HEK293 (cell line): Measurements from ENCODE around the gene STXBP3.

Experiments
- CTCF ChIA-PET: fragments of 350-600 bp; formaldehyde crosslinking; extraction: SDS; loops from one replicate; lab custom pipeline; 2021; ENCODE audit warnings: antibody characterized with exemption; lab: Yijun Ruan, JAX
- POLR2A ChIA-PET: fragments of 300-600 bp; formaldehyde crosslinking; extraction: SDS; loops from one replicate; lab custom pipeline; 2020; ENCODE audit warnings: antibody characterized with exemption, inconsistent platforms; lab: Yijun Ruan, JAX
- H3K27ac ChIP-seq: fragments of 200-500 bp; sonication (Bioruptor generic); 2 replicates; pipeline ENCODE4 v1.5.1; 2014; ENCODE audit warnings: low read depth, low read length, control low read depth, inconsistent platforms; ENCODE audit errors: extremely low read depth
- H3K36me3 ChIP-seq, 2 experiments: fragments of 200-500 bp in 1 of 2; sonication (Bioruptor generic) in 1 of 2; 1 replicate in 1 of 2; 2 replicates in 1 of 2; pipeline ENCODE4 v1.5.1; 2014 to 2017; ENCODE audit warnings: inconsistent platforms in 2 of 2, low read length in 2 of 2; ENCODE audit not compliant: control insufficient read depth in 2 of 2, insufficient read depth in 1 of 2
- H3K4me1 ChIP-seq: fragments of 200-500 bp; sonication (Bioruptor generic); 2 replicates; pipeline ENCODE4 v1.5.1; 2014; ENCODE audit warnings: mild to moderate bottlenecking, low read length, inconsistent platforms; ENCODE audit not compliant: control insufficient read depth, insufficient read depth
- H3K4me3 ChIP-seq: 2 replicates; pipeline ENCODE4 v1.5.1; 2011; ENCODE audit warnings: low read depth, mild to moderate bottlenecking, control low read depth, low read length, moderate library complexity
- H3K9me3 ChIP-seq: fragments of 200-500 bp; sonication (Bioruptor generic); 2 replicates; pipeline ENCODE4 v1.5.1; 2014; ENCODE audit warnings: low read depth, low read length, inconsistent platforms; ENCODE audit not compliant: control insufficient read depth, insufficient read depth
- EGR2 ChIP-seq: fragments of 450-650 bp; formaldehyde crosslinking; IDR thresholded peaks from 2 replicates; pipeline ENCODE4 v1.5.1; 2016; ENCODE audit warnings: low read depth, missing biosample characterization, missing genetic modification characterization
- GLI2 ChIP-seq: fragments of 450-650 bp; formaldehyde crosslinking; IDR thresholded peaks from 2 replicates; pipeline ENCODE4; 2017; ENCODE audit warnings: missing biosample characterization, missing genetic modification characterization, low read depth, borderline replicate concordance
- PRDM1 ChIP-seq: fragments of 450-650 bp; formaldehyde crosslinking; IDR thresholded peaks from 2 replicates; pipeline ENCODE4; 2016; ENCODE audit warnings: missing biosample characterization, missing genetic modification characterization
- SCRT1 ChIP-seq: fragments of 450-650 bp; formaldehyde crosslinking; IDR thresholded peaks from 2 replicates; pipeline ENCODE4 v1.5.1; 2016; ENCODE audit warnings: missing biosample characterization, missing genetic modification characterization, borderline replicate concordance
- SCRT2 ChIP-seq: fragments of 450-650 bp; formaldehyde crosslinking; IDR thresholded peaks from 2 replicates; pipeline ENCODE4 v1.5.1; 2016; ENCODE audit warnings: missing biosample characterization, missing genetic modification characterization
- SP3 ChIP-seq: fragments of 450-650 bp; formaldehyde crosslinking; IDR thresholded peaks from 2 replicates; pipeline ENCODE4 v1.5.1; 2016; ENCODE audit warnings: missing biosample characterization, missing genetic modification characterization
- ZBTB1 ChIP-seq: fragments of 450-650 bp; formaldehyde crosslinking; IDR thresholded peaks from 2 replicates; pipeline ENCODE4 v1.5.1; 2016; ENCODE audit warnings: missing biosample characterization, missing genetic modification characterization
- ZBTB6 ChIP-seq: fragments of 450-650 bp; formaldehyde crosslinking; IDR thresholded peaks from 2 replicates; pipeline ENCODE4 v1.5.1; 2017; ENCODE audit warnings: missing biosample characterization, missing genetic modification characterization
- ZFP41 ChIP-seq: fragments of 450-650 bp; formaldehyde crosslinking; IDR thresholded peaks from 2 replicates; pipeline ENCODE4 v1.5.1; 2016; ENCODE audit warnings: missing biosample characterization, missing genetic modification characterization, borderline replicate concordance
- ZNF155 ChIP-seq: fragments of 450-650 bp; formaldehyde crosslinking; IDR thresholded peaks from 2 replicates; pipeline ENCODE4 v1.5.1; 2016; ENCODE audit warnings: missing biosample characterization, missing genetic modification characterization
- ZNF157 ChIP-seq: fragments of 450-650 bp; formaldehyde crosslinking; IDR thresholded peaks from 2 replicates; pipeline ENCODE4 v1.5.1; 2016; ENCODE audit warnings: missing biosample characterization, missing genetic modification characterization
- ZNF169 ChIP-seq: fragments of 450-650 bp; formaldehyde crosslinking; IDR thresholded peaks from 2 replicates; pipeline ENCODE4 v1.5.1; 2016; ENCODE audit warnings: missing biosample characterization, missing genetic modification characterization
- ZNF280D ChIP-seq: fragments of 450-650 bp; formaldehyde crosslinking; IDR thresholded peaks from 2 replicates; pipeline ENCODE4 v1.5.1; 2016; ENCODE audit warnings: missing biosample characterization, missing genetic modification characterization
- ZNF311 ChIP-seq: fragments of 450-650 bp; formaldehyde crosslinking; IDR thresholded peaks from 2 replicates; pipeline ENCODE4 v1.5.1; 2017; ENCODE audit warnings: missing biosample characterization, missing genetic modification characterization, borderline replicate concordance
- ZNF354C ChIP-seq: fragments of 450-650 bp; formaldehyde crosslinking; IDR thresholded peaks from 2 replicates; pipeline ENCODE4 v1.5.1; 2016; ENCODE audit warnings: missing biosample characterization, missing genetic modification characterization, low read depth, borderline replicate concordance
- ZNF366 ChIP-seq: fragments of 450-650 bp; formaldehyde crosslinking; conservative IDR thresholded peaks from 2 replicates; pipeline ENCODE4 v1.5.1; 2016; ENCODE audit warnings: missing biosample characterization, missing genetic modification characterization
- ZNF488 ChIP-seq: fragments of 450-650 bp; formaldehyde crosslinking; IDR thresholded peaks from 2 replicates; pipeline ENCODE4 v1.5.1; 2016; ENCODE audit warnings: missing biosample characterization, missing genetic modification characterization
- ZNF560 ChIP-seq: fragments of 450-650 bp; formaldehyde crosslinking; IDR thresholded peaks from 2 replicates; pipeline ENCODE4 v1.5.1; 2017; ENCODE audit warnings: missing biosample characterization, missing genetic modification characterization, borderline replicate concordance
- ZNF561 ChIP-seq: fragments of 450-650 bp; IDR thresholded peaks from 2 replicates; pipeline ENCODE4 v1.5.1; 2018; ENCODE audit warnings: missing biosample characterization, missing genetic modification characterization, borderline replicate concordance
- ZNF596 ChIP-seq: fragments of 450-650 bp; IDR thresholded peaks from 2 replicates; pipeline ENCODE4 v1.5.0; 2018; ENCODE audit warnings: missing biosample characterization, mild to moderate bottlenecking, missing genetic modification characterization, moderate library complexity
- ZNF610 ChIP-seq: fragments of 450-650 bp; formaldehyde crosslinking; IDR thresholded peaks from 2 replicates; pipeline ENCODE4 v1.5.1; 2016; ENCODE audit warnings: missing biosample characterization, missing genetic modification characterization, borderline replicate concordance
- ZNF776 ChIP-seq: fragments of 450-650 bp; formaldehyde crosslinking; IDR thresholded peaks from 2 replicates; pipeline ENCODE4 v1.5.0; 2017; ENCODE audit warnings: missing biosample characterization, missing genetic modification characterization, borderline replicate concordance
- ZNF777 ChIP-seq: fragments of 450-650 bp; formaldehyde crosslinking; IDR thresholded peaks from 2 replicates; pipeline ENCODE4 v1.5.1; 2017; ENCODE audit warnings: missing biosample characterization, missing genetic modification characterization, borderline replicate concordance
- ZNF785 ChIP-seq: fragments of 450-650 bp; formaldehyde crosslinking; IDR thresholded peaks from 2 replicates; pipeline ENCODE4 v1.5.1; 2016; ENCODE audit warnings: missing biosample characterization, missing genetic modification characterization
- ZNF791 ChIP-seq: fragments of 450-650 bp; formaldehyde crosslinking; IDR thresholded peaks from 2 replicates; pipeline ENCODE4 v1.5.1; 2016; ENCODE audit warnings: missing biosample characterization, missing genetic modification characterization
- ZNF830 ChIP-seq: fragments of 450-650 bp; IDR thresholded peaks from 2 replicates; pipeline ENCODE4 v1.5.0; 2018; ENCODE audit warnings: missing biosample characterization, missing genetic modification characterization, low read depth, mild to moderate bottlenecking, moderate library complexity

STXBP3 gene

GRCh38 chr1:108732398-108732797 lies 14.1 kb upstream of the STXBP3 start (continued):
- TF ChIP-seq ZBTB6 (tag by site-specific recombination): no peak
- TF ChIP-seq ZNF155 (tag by site-specific recombination): no peak
- no peak for TF ChIP-seq ZNF157 (tag by site-specific recombination)
- no peak for TF ChIP-seq ZNF830 (tag by site-specific recombination)
- TF ChIP-seq ZNF785 (tag by site-specific recombination): no peak
- no peak for TF ChIP-seq ZBTB1 (tag by site-specific recombination)
- TF ChIP-seq ZNF777: no peak
- no peak for TF ChIP-seq ZFP41 (tag by site-specific recombination)
- TF ChIP-seq ZNF366 (tag by site-specific recombination): peak; percentile 32; the same call in 1 of the 2 replicates
- TF ChIP-seq PRDM1: peak; percentile 11; the same call in 1 of the 2 replicates
- no peak for TF ChIP-seq ZNF596
- TF ChIP-seq ZNF354C (tag by site-specific recombination): no peak

GRCh38 chr1:108734171-108734865 lies 12.2 kb upstream of the STXBP3 start:
- POLR2A ChIA-PET: interaction anchor here (1.0 kb wide), 1 partner anchor 16 kb away, joined by 5 read pairs; no protein-coding TSS in a partner anchor
- no peaks in the 10 kb centered on the region for H3K4me1 ChIP-seq
- no peak for TF ChIP-seq ZNF560 (tag by site-specific recombination)
- TF ChIP-seq ZNF561 (tag by site-specific recombination): no peak
- H3K27ac ChIP-seq: no peak overlapping the region
- no peaks in the 10 kb centered on the region for H3K9me3 ChIP-seq
- no peaks in the 10 kb centered on the region for H3K36me3 ChIP-seq
- CTCF ChIA-PET: interaction anchor here (0.6 to 1.5 kb wide), 3 partner anchors 11 to 53 kb away, joined by 3 to 6 read pairs (median 5); no protein-coding TSS in a partner anchor
- H3K4me3 ChIP-seq: no peak overlapping the region

- no peaks in the 10 kb centered on the region for H3K36me3 ChIP-seq
- TF ChIP-seq EGR2 (tag by site-specific recombination) (0 out of 2 replicates have a peak, but pooled peaks have one; percentile 23), ZNF791 (tag by site-specific recombination) (no peak), SCRT1 (tag by site-specific recombination) (peak; percentile 80; the same call in 1 of the 2 replicates), ZNF610 (tag by site-specific recombination) (no peak), SCRT2 (tag by site-specific recombination) (peak; percentile 86)
- ChIA-PET POLR2A (no interaction called here), CTCF (no interaction called here)
- no peak overlapping the region for H3K4me3 ChIP-seq
- no peak overlapping the region for H3K27ac ChIP-seq
- no peaks in the 10 kb centered on the region for H3K4me1 ChIP-seq
- no peaks in the 10 kb centered on the region for H3K9me3 ChIP-seq
Observed at GRCh38 chr1:108742253-108742652, 4.2 kb upstream of the STXBP3 start.

- Histone ChIP-seq H3K36me3 (no peaks in the 10 kb centered on the region), H3K9me3 (no peaks in the 10 kb centered on the region), H3K27ac (no peak overlapping the region), H3K4me1 (peaks cover 2% of the 10 kb centered on the region; the same call in 1 of the 2 replicates), H3K4me3 (no peak overlapping the region)
- ChIA-PET POLR2A (no interaction called here), CTCF (interaction anchor here (0.8 to 1.4 kb wide), 5 partner anchors 11 to 41 kb away, joined by 3 to 6 read pairs (median 3); no protein-coding TSS in a partner anchor)
- TF ChIP-seq ZNF776 (tag by site-specific recombination) (no peak), ZNF488 (tag by site-specific recombination) (no peak), GLI2 (tag by site-specific recombination) (peak; percentile 24; the same call in 1 of the 2 replicates), ZNF169 (tag by site-specific recombination) (no peak), ZNF280D (tag by site-specific recombination) (0 out of 2 replicates have a peak, but pooled peaks have one; percentile 6), SP3 (tag by site-specific recombination) (no peak), ZNF311 (no peak)
Observed at GRCh38 chr1:108745980-108746381, 493 bp upstream of the STXBP3 start.
